Lower leg skin (tissue), 4 donors: Measurements from ENCODE around the gene FAM151B. TPM values are rescaled to one million over a fixed set of nuclear protein-coding genes. Genes with fewer than 3 reads are reported as not detected.

Source experiments
- DNase-seq, 2 donors: peaks; one replicate each; pipeline ENCODE4 v3.0.0-alpha.2; 2019; ENCODE audit warnings: low spot score in 2 of 2
- H3K4me3 ChIP-seq: fragments of 200-600 bp; sonication (generic); 2 replicates; pipeline ENCODE4 v1.5.1; 2017; ENCODE audit warnings: mild to moderate bottlenecking, low read depth; ENCODE audit not compliant: poor library complexity, severe bottlenecking
- POLR2A ChIP-seq, 2 donors: fragments of 450-650 bp; IDR thresholded peaks; one replicate each; pipeline ENCODE4 v1.6.1; 2016 to 2017; ENCODE audit warnings: antibody characterized with exemption in 2 of 2, mild to moderate bottlenecking in 1 of 2, moderate library complexity in 1 of 2
- WGBS, 2 donors: methylation state at CpG; one replicate each; pipeline ENCODE4 v1.1.5; 2018; 5-methylcytosine and 5-hydroxymethylcytosine counted together
- intact Hi-C: fragments of 100-400 bp; cut with DNase I; formaldehyde crosslinking; loops from one replicate; pipeline ENCODE4 v1.15.0; 2023; ENCODE audit warnings: low total_unique reads
- total RNA-seq, 4 donors: library from RNA; depleted of rRNA; stranded (reverse); fragments of >200 nt; gene quantifications; one replicate each; pipeline ENCODE4 v1.1.0, GENCODE V29; 2016
- TF ChIP-seq, protein P1 (sequence below), 3 donors: fragments of 450-650 bp; IDR thresholded peaks; one replicate each; pipeline ENCODE4 v1.5.1; 2016; ENCODE audit warnings: antibody characterized with exemption in 3 of 3, mild to moderate bottlenecking in 3 of 3, moderate library complexity in 2 of 3

Gene FAM151B
- total RNA-seq, 4 donors from 2014 or later, result 0.38 to 2.1 (median 1.3) TPM

- no peak for DNase-seq
- 60 to 61% methylated on average over 4 of the region's 4 CpGs for WGBS, 2 donors
- H3K4me3 ChIP-seq, result no peak overlapping the region
- intact Hi-C loops, result no loop called here
- TF ChIP-seq, protein P1, sequence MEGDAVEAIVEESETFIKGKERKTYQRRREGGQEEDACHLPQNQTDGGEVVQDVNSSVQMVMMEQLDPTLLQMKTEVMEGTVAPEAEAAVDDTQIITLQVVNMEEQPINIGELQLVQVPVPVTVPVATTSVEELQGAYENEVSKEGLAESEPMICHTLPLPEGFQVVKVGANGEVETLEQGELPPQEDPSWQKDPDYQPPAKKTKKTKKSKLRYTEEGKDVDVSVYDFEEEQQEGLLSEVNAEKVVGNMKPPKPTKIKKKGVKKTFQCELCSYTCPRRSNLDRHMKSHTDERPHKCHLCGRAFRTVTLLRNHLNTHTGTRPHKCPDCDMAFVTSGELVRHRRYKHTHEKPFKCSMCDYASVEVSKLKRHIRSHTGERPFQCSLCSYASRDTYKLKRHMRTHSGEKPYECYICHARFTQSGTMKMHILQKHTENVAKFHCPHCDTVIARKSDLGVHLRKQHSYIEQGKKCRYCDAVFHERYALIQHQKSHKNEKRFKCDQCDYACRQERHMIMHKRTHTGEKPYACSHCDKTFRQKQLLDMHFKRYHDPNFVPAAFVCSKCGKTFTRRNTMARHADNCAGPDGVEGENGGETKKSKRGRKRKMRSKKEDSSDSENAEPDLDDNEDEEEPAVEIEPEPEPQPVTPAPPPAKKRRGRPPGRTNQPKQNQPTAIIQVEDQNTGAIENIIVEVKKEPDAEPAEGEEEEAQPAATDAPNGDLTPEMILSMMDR (IDR thresholded peaks at IDR 0.05), result no peak
- TF ChIP-seq POLR2A (IDR thresholded peaks at IDR 0.05), result no peak
These were observed 66.7 kb downstream of the FAM151B start for GRCh38 chr5:80554646-80555045.

DNA sequence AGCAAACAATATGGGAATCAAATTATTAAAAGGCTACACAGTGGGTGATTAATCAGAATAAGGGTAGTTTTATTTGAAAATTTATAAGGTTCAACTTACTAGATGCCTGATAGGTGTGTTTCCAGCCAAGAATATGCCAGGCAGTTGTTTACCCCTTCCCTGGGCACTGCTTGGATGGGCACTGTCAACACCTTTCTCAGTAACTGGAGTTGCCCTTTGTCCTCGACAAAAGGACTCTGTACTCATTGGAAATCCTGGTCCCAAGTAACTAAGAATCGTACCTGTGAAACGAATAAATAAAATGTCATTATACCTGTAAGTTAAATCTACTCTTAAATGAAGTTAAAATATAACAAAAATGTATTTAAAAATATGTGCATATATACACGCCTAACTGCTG lies 67.2 kb downstream of the FAM151B start:
- 84 to 88% methylated on average over 4 of the region's 4 CpGs for WGBS, 2 donors
- intact Hi-C loops, result no loop called here
- no peak for DNase-seq
- TF ChIP-seq POLR2A (IDR thresholded peaks at IDR 0.05), result no peak
- TF ChIP-seq, protein P1 (IDR thresholded peaks at IDR 0.05), result no peak
- H3K4me3 ChIP-seq, result no peak overlapping the region

- intact Hi-C loops, result no loop called here
- 86 to 95% methylated on average over 4 of the region's 4 CpGs for WGBS, 2 donors
- DNase-seq, result no peak
- TF ChIP-seq, protein P1 (IDR thresholded peaks at IDR 0.05), result no peak
- no peak for TF ChIP-seq POLR2A (IDR thresholded peaks at IDR 0.05)
- H3K4me3 ChIP-seq, result no peak overlapping the region
These were observed 71.3 kb downstream of the FAM151B start for GRCh38 chr5:80559244-80559643.

GRCh38 chr5:80565330-80565729 lies 77.4 kb downstream of the FAM151B start:
- intact Hi-C loops, result no loop called here
- no peak for DNase-seq
- H3K4me3 ChIP-seq, result no peak overlapping the region
- 76 to 82% methylated on average over 5 of the region's 5 CpGs for WGBS, 2 donors
- TF ChIP-seq POLR2A (IDR thresholded peaks at IDR 0.05), result no peak
- TF ChIP-seq, protein P1 (IDR thresholded peaks at IDR 0.05), result no peak

GRCh38 chr5:80566711-80567259 lies 78.9 kb downstream of the FAM151B start:
- intact Hi-C loops, result no loop called here
- TF ChIP-seq, protein P1 (IDR thresholded peaks at IDR 0.05), result no peak
- no peak for TF ChIP-seq POLR2A (IDR thresholded peaks at IDR 0.05)
- H3K4me3 ChIP-seq, result no peak overlapping the region
- DNase-seq, result no peak
- WGBS, 2 donors, result 77% methylated on average over 5 of the region's 5 CpGs

- 78 to 81% methylated on average over 6 of the region's 6 CpGs for WGBS, 2 donors
- H3K4me3 ChIP-seq, result no peak overlapping the region
- DNase-seq, result no peak
- intact Hi-C loops, result no loop called here
- TF ChIP-seq, protein P1 (IDR thresholded peaks at IDR 0.05), result no peak
- TF ChIP-seq POLR2A (IDR thresholded peaks at IDR 0.05), result no peak
These were observed 80.4 kb downstream of the FAM151B start for GRCh38 chr5:80568251-80568650.
